Activated T-cell treated with anti-CD3 and anti-CD28 coated beads, Interleukin-2, amount 50 U/mL, for 24 hours (primary cell): Measurements from ENCODE around the gene KCNQ1OT1.

ENCODE experiments used
- DNase-seq: peaks from one replicate; pipeline ENCODE4 v3.0.0-alpha.2; 2020
- H3K27ac Mint-ChIP-seq: 2 replicates; pipeline ENCODE4 v1.8.0; 2020; ENCODE audit warnings: mild to moderate bottlenecking, mixed read lengths
- H3K27me3 Mint-ChIP-seq: 2 replicates; pipeline ENCODE4 v1.8.0; 2020; ENCODE audit warnings: mixed read lengths
- H3K36me3 Mint-ChIP-seq: 2 replicates; pipeline ENCODE4 v1.8.0; 2020; ENCODE audit warnings: low read depth, mixed read lengths
- H3K4me1 Mint-ChIP-seq: 2 replicates; pipeline ENCODE4 v1.8.0; 2020; ENCODE audit warnings: low read depth, mixed read lengths
- H3K4me3 Mint-ChIP-seq: 2 replicates; pipeline ENCODE4 v1.8.0; 2020; ENCODE audit warnings: mild to moderate bottlenecking, moderate library complexity, mixed read lengths
- H3K9me3 Mint-ChIP-seq: 2 replicates; pipeline ENCODE4 v1.8.0; 2020; ENCODE audit warnings: mixed read lengths

Gene KCNQ1OT1

GRCh38 chr11:2699531-2700414 is at the start of gene KCNQ1OT1:
KCNQ1OT1 (minus strand) TSS chr11:2699994.
- no peaks in the 10 kb centered on the region for H3K27me3 Mint-ChIP-seq
- no peaks in the 10 kb centered on the region for H3K9me3 Mint-ChIP-seq
- peaks cover 17% of the 10 kb centered on the region for H3K4me1 Mint-ChIP-seq
- peaks cover 14% of the 10 kb centered on the region for H3K36me3 Mint-ChIP-seq
- peak within 1 kb of the TSS; percentile 85 for H3K4me3 Mint-ChIP-seq
- peak within 1 kb of the TSS; percentile 77 for H3K27ac Mint-ChIP-seq
- peak; percentile 87 for DNase-seq

GRCh38 chr11:2748814-2749554 is 49.2 kb upstream of the KCNQ1OT1 start:
- no peaks in the 10 kb centered on the region for H3K27me3 Mint-ChIP-seq
- H3K4me1 Mint-ChIP-seq, result no peaks in the 10 kb centered on the region
- peaks cover 3% of the 10 kb centered on the region for H3K9me3 Mint-ChIP-seq
- no peak for DNase-seq
- no peak overlapping the region for H3K27ac Mint-ChIP-seq
- no peak overlapping the region for H3K4me3 Mint-ChIP-seq
- H3K36me3 Mint-ChIP-seq, result no peaks in the 10 kb centered on the region

- Mint-ChIP-seq H3K4me1 (no peaks in the 10 kb centered on the region), H3K4me3 (no peak overlapping the region), H3K36me3 (no peaks in the 10 kb centered on the region)
Measured at GRCh38 chr11:2748061-2748813, 48.4 kb upstream of the KCNQ1OT1 start.

GRCh38 chr11:2747248-2748027 is 47.6 kb upstream of the KCNQ1OT1 start:
- no peak overlapping the region for H3K4me3 Mint-ChIP-seq
- H3K36me3 Mint-ChIP-seq, result no peaks in the 10 kb centered on the region
- no peaks in the 10 kb centered on the region for H3K27me3 Mint-ChIP-seq
- no peaks in the 10 kb centered on the region for H3K9me3 Mint-ChIP-seq
- H3K27ac Mint-ChIP-seq, result no peak overlapping the region
- H3K4me1 Mint-ChIP-seq, result no peaks in the 10 kb centered on the region
- no peak for DNase-seq

More at GRCh38 chr11:2748061-2748813, 48.4 kb upstream of the KCNQ1OT1 start:
- no peaks in the 10 kb centered on the region for H3K27me3 Mint-ChIP-seq
- H3K9me3 Mint-ChIP-seq, result no peaks in the 10 kb centered on the region
- DNase-seq, result no peak
- no peak overlapping the region for H3K27ac Mint-ChIP-seq

DNA sequence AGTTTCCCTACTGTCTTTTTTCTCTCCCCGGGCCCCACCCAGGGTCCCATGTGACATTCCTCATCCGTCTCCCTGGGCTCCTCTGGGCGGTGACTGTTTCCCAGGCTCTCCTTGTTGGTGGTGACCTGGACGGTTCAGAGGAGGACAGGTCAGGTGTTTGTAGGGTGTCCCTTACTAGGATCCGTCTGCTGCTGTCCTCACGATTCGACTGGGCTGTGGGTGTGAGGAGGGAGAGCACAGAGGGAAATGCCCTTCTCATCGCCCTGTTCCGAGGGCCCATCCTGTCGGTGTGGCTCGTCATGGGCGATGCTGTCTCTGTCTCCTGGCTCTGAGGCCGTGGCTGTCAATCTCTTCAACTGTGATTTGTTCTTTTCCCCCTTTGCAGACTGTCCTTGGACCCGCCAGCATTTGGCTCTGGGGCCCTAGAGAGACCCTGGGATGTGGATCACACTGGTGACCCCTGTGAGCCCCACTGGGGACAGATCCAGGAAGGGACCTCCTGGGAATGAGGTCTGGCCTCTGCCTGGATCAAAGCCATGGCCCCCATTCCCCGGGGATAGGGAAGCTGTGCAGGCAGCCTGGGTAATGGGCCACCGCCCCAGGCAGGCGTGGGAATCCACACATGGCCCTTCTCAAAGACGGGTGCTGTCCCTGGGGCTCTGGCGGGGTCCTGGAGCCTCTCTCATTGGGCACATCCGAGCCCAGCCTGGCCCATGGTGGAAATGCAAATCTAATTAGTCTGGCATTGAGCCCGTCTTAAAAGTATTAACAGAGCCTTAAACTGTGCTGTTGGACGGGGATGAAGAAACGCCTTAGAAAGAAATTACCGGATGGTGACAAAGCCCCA is 46.8 kb upstream of the KCNQ1OT1 start:
- H3K27ac Mint-ChIP-seq, result no peak overlapping the region
- H3K9me3 Mint-ChIP-seq, result no peaks in the 10 kb centered on the region
- no peak overlapping the region for H3K4me3 Mint-ChIP-seq
- no peaks in the 10 kb centered on the region for H3K27me3 Mint-ChIP-seq
- H3K4me1 Mint-ChIP-seq, result no peaks in the 10 kb centered on the region
- no peaks in the 10 kb centered on the region for H3K36me3 Mint-ChIP-seq
- DNase-seq, result no peak

DNA sequence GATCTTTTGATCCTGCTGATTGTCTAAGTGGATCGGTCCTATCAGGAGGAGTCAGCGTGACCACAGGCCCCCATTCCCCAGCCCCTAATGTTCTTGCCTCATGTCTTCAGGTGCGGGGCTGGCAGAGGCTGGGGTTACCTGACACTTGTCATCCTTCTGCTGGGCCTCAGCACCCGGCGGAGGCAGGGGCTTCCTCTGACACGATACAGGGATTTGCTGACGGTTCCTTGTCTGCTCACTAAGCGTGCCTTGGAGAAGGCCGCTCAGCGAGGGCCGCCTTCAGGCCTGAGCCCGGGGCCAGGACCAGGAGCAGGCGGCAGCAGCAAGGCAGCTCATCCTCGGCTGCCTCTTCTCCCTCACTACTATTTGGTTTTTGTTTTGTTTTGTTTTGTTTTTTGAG is 45.7 kb upstream of the KCNQ1OT1 start:
- Mint-ChIP-seq H3K27me3 (no peaks in the 10 kb centered on the region), H3K4me3 (no peak overlapping the region), H3K4me1 (no peaks in the 10 kb centered on the region), H3K36me3 (no peaks in the 10 kb centered on the region), H3K27ac (no peak overlapping the region), H3K9me3 (no peaks in the 10 kb centered on the region)
- no peak for DNase-seq

GRCh38 chr11:2744166-2744565 is 44.4 kb upstream of the KCNQ1OT1 start:
- no peak overlapping the region for H3K27ac Mint-ChIP-seq
- H3K36me3 Mint-ChIP-seq, result no peaks in the 10 kb centered on the region
- H3K27me3 Mint-ChIP-seq, result no peaks in the 10 kb centered on the region
- H3K9me3 Mint-ChIP-seq, result no peaks in the 10 kb centered on the region
- no peaks in the 10 kb centered on the region for H3K4me1 Mint-ChIP-seq
- H3K4me3 Mint-ChIP-seq, result no peak overlapping the region
- no peak for DNase-seq

- Mint-ChIP-seq H3K9me3 (no peaks in the 10 kb centered on the region), H3K27me3 (no peaks in the 10 kb centered on the region), H3K4me1 (no peaks in the 10 kb centered on the region), H3K4me3 (no peak overlapping the region), H3K27ac (no peak overlapping the region), H3K36me3 (no peaks in the 10 kb centered on the region)
- no peak for DNase-seq
Measured at GRCh38 chr11:2743427-2744110, 43.8 kb upstream of the KCNQ1OT1 start.

DNA sequence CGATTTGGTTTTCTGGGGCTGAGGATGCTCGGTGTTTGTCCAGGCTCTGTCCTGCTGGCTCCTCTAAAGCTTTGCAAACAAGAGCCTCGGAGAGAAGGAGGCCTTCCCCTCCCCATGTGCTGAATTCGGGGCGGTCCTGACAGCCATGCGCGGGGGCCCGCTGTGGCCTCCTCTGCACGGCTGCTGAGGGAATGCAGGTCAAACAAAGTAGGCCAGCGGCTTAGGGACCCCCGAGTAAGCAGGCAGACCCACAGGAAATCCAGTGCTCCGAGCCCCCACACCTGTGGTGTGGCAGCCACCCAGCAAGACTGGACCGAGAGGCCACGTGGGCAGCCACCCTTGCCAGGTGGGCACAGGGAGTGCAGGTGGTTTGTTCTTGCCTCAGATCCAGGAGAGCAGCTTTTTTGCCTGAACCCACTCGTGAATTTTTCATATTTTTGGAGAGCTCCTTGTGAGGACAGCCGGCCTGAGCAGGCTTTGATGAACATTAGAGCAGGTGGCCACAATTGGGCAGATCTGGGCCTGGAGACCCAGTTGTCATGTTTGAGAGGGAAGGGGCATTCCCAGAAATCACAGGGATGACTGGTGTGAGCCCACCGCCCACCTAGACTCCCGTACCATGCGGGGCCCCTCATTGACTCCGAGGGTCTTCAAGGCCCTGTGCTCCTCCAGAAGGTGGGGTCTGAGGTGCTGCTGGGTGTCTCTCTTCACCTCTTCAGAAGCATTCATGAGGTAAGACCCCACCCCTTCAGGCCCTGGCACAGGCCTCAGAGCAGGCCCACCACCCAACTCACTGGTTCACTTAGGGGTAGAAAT is 43.0 kb upstream of the KCNQ1OT1 start:
- Mint-ChIP-seq H3K27me3 (no peaks in the 10 kb centered on the region), H3K9me3 (no peaks in the 10 kb centered on the region), H3K4me3 (no peak overlapping the region), H3K4me1 (no peaks in the 10 kb centered on the region), H3K36me3 (no peaks in the 10 kb centered on the region), H3K27ac (no peak overlapping the region)
- no peak for DNase-seq

- Mint-ChIP-seq H3K36me3 (no peaks in the 10 kb centered on the region), H3K27me3 (no peaks in the 10 kb centered on the region), H3K27ac (no peak overlapping the region), H3K4me1 (no peaks in the 10 kb centered on the region), H3K4me3 (no peak overlapping the region), H3K9me3 (no peaks in the 10 kb centered on the region)
- DNase-seq, result no peak
Measured at GRCh38 chr11:2742201-2742600, 42.4 kb upstream of the KCNQ1OT1 start.

GRCh38 chr11:2741377-2742131 is 41.8 kb upstream of the KCNQ1OT1 start:
- Mint-ChIP-seq H3K36me3 (no peaks in the 10 kb centered on the region), H3K9me3 (no peaks in the 10 kb centered on the region), H3K4me1 (no peaks in the 10 kb centered on the region), H3K4me3 (no peak overlapping the region), H3K27ac (no peak overlapping the region), H3K27me3 (no peaks in the 10 kb centered on the region)
- no peak for DNase-seq

GRCh38 chr11:2741006-2741376 is 41.2 kb upstream of the KCNQ1OT1 start:
- Mint-ChIP-seq H3K27me3 (no peaks in the 10 kb centered on the region), H3K27ac (no peak overlapping the region), H3K4me3 (no peak overlapping the region), H3K36me3 (no peaks in the 10 kb centered on the region), H3K9me3 (no peaks in the 10 kb centered on the region), H3K4me1 (no peaks in the 10 kb centered on the region)
- DNase-seq, result no peak
